Omental fat pad (tissue), 4 donors: Measurements from ENCODE around the gene TCEA2. TPM values are rescaled to one million over a fixed set of nuclear protein-coding genes. Genes with fewer than 3 reads are reported as not detected.
A peak's percentile ranks its signal among the peaks of the same experiment; 100 is the strongest.

Experiments
- ATAC-seq: fragments of 150-250 bp; one replicate; pipeline ENCODE4 v1.9.1; 2016; ENCODE audit warnings: mild to moderate bottlenecking, moderate library complexity; ENCODE audit not compliant: low FRiP score
- DNase-seq: peaks from one replicate; pipeline ENCODE4 v3.0.0-alpha.2; 2019; ENCODE audit warnings: low spot score
- CTCF ChIP-seq, 3 donors: fragments of 450-650 bp; IDR thresholded peaks; one replicate each; pipeline ENCODE4 v1.5.1; 2016 to 2017; ENCODE audit warnings: antibody characterized with exemption in 3 of 3, mild to moderate bottlenecking in 3 of 3, moderate library complexity in 2 of 3
- total RNA-seq, 4 donors: library from RNA; depleted of rRNA; stranded (reverse); fragments of >200 nt; gene quantifications; one replicate each; pipeline ENCODE4 v1.1.0, GENCODE V29; 2016

TCEA2 gene
- total RNA-seq, 4 donors from 2014 or later: 20.5 to 34.8 (median 23.4) TPM

GRCh38 chr20:64067733-64068307 is 4.8 kb downstream of the TCEA2 start:
- TF ChIP-seq CTCF (IDR thresholded peaks at IDR 0.05): no peak
- ATAC-seq: no peak
- no peak for DNase-seq

- DNase-seq (no peak), ATAC-seq (no peak)
- no peak for TF ChIP-seq CTCF (IDR thresholded peaks at IDR 0.05)
Measured at GRCh38 chr20:64068386-64069208, 5.6 kb downstream of the TCEA2 start.

- TF ChIP-seq CTCF (IDR thresholded peaks at IDR 0.05): no peak
- no peak for ATAC-seq
- no peak for DNase-seq
Measured at GRCh38 chr20:64069209-64069613, 6.2 kb downstream of the TCEA2 start.

- DNase-seq (no peak), ATAC-seq (no peak)
- TF ChIP-seq CTCF (IDR thresholded peaks at IDR 0.05): peak in 1 of 3 donors; percentile 29
Measured at GRCh38 chr20:64069614-64070243, 6.7 kb downstream of the TCEA2 start.

GRCh38 chr20:64070244-64070993 is 7.4 kb downstream of the TCEA2 start:
- no peak for ATAC-seq
- DNase-seq: no peak
- TF ChIP-seq CTCF (IDR thresholded peaks at IDR 0.05): no peak

- ATAC-seq (no peak), DNase-seq (no peak)
- TF ChIP-seq CTCF (IDR thresholded peaks at IDR 0.05): no peak
Measured at GRCh38 chr20:64071341-64072332, 8.6 kb downstream of the TCEA2 start.
